ENCODE measurements around the gene PPP1R37.

Gene PPP1R37

GRCh38 chr19:45137179-45137761 lies 44.3 kb downstream of the PPP1R37 start:
- Histone ChIP-seq H3K4me1 (ENCODE audit: insufficient read depth, low read length) (peaks cover 11% of the 10 kb centered on the region; the same call in 1 of the 2 replicates), H3K9ac (ENCODE audit: low read depth, low read length) (no peak overlapping the region), H3K36me3 (ENCODE audit: insufficient read depth, low read length) (no peaks in the 10 kb centered on the region), H3K9me3 (ENCODE audit: control insufficient read depth, insufficient read depth, low read length) (no peaks in the 10 kb centered on the region)

- Histone ChIP-seq H3K9me3 (ENCODE audit: control insufficient read depth, insufficient read depth, low read length) (no peaks in the 10 kb centered on the region), H3K36me3 (ENCODE audit: insufficient read depth, low read length) (no peaks in the 10 kb centered on the region), H3K9ac (ENCODE audit: low read depth, low read length) (no peak overlapping the region), H3K4me1 (ENCODE audit: insufficient read depth, low read length) (peaks cover 11% of the 10 kb centered on the region; the same call in 1 of the 2 replicates)
Observed at GRCh38 chr19:45138303-45138751, 45.3 kb downstream of the PPP1R37 start.

- Histone ChIP-seq H3K36me3 (ENCODE audit: insufficient read depth, low read length) (no peaks in the 10 kb centered on the region), H3K9me3 (ENCODE audit: control insufficient read depth, insufficient read depth, low read length) (no peaks in the 10 kb centered on the region), H3K4me1 (ENCODE audit: insufficient read depth, low read length) (peaks cover 11% of the 10 kb centered on the region; the same call in 1 of the 2 replicates), H3K9ac (ENCODE audit: low read depth, low read length) (no peak overlapping the region)
Observed at GRCh38 chr19:45139286-45140143, 46.5 kb downstream of the PPP1R37 start.

- H3K9me3 ChIP-seq (ENCODE audit: control insufficient read depth, insufficient read depth, low read length): no peaks in the 10 kb centered on the region
- H3K36me3 ChIP-seq (ENCODE audit: insufficient read depth, low read length): peaks cover 3% of the 10 kb centered on the region; the same call in 1 of the 2 replicates
- peaks cover 11% of the 10 kb centered on the region; the same call in 1 of the 2 replicates for H3K4me1 ChIP-seq (ENCODE audit: insufficient read depth, low read length)
- H3K9ac ChIP-seq (ENCODE audit: low read depth, low read length): no peak overlapping the region
Observed at GRCh38 chr19:45140144-45140503, 47.1 kb downstream of the PPP1R37 start.

- Histone ChIP-seq H3K36me3 (ENCODE audit: insufficient read depth, low read length) (peaks cover 3% of the 10 kb centered on the region; the same call in 1 of the 2 replicates), H3K9ac (ENCODE audit: low read depth, low read length) (no peak overlapping the region), H3K4me1 (ENCODE audit: insufficient read depth, low read length) (peaks cover 11% of the 10 kb centered on the region; the same call in 1 of the 2 replicates), H3K9me3 (ENCODE audit: control insufficient read depth, insufficient read depth, low read length) (no peaks in the 10 kb centered on the region)
Observed at GRCh38 chr19:45140533-45140932, 47.6 kb downstream of the PPP1R37 start.

GRCh38 chr19:45141203-45141900 lies 48.4 kb downstream of the PPP1R37 start:
- no peaks in the 10 kb centered on the region for H3K9me3 ChIP-seq (ENCODE audit: control insufficient read depth, insufficient read depth, low read length)
- peaks cover 3% of the 10 kb centered on the region; the same call in 1 of the 2 replicates for H3K36me3 ChIP-seq (ENCODE audit: insufficient read depth, low read length)
- no peak overlapping the region for H3K9ac ChIP-seq (ENCODE audit: low read depth, low read length)
- peaks cover 7% of the 10 kb centered on the region; the same call in 1 of the 2 replicates for H3K4me1 ChIP-seq (ENCODE audit: insufficient read depth, low read length)

- Histone ChIP-seq H3K9ac (ENCODE audit: low read depth, low read length) (no peak overlapping the region), H3K36me3 (ENCODE audit: insufficient read depth, low read length) (peaks cover 3% of the 10 kb centered on the region; the same call in 1 of the 2 replicates), H3K9me3 (ENCODE audit: control insufficient read depth, insufficient read depth, low read length) (no peaks in the 10 kb centered on the region), H3K4me1 (ENCODE audit: insufficient read depth, low read length) (0 out of 2 replicates have a peak, but pooled peaks cover 3% of the 10 kb centered on the region)
Observed at GRCh38 chr19:45142016-45142725, 49.2 kb downstream of the PPP1R37 start.

GRCh38 chr19:45142726-45143110 lies 49.7 kb downstream of the PPP1R37 start:
- H3K9ac ChIP-seq (ENCODE audit: low read depth, low read length): no peak overlapping the region
- peaks cover 3% of the 10 kb centered on the region; the same call in 1 of the 2 replicates for H3K36me3 ChIP-seq (ENCODE audit: insufficient read depth, low read length)
- 0 out of 2 replicates have a peak, but pooled peaks cover 3% of the 10 kb centered on the region for H3K4me1 ChIP-seq (ENCODE audit: insufficient read depth, low read length)
- no peaks in the 10 kb centered on the region for H3K9me3 ChIP-seq (ENCODE audit: control insufficient read depth, insufficient read depth, low read length)

GRCh38 chr19:45144431-45145269 lies 51.7 kb downstream of the PPP1R37 start:
- H3K4me1 ChIP-seq (ENCODE audit: insufficient read depth, low read length): no peaks in the 10 kb centered on the region
- H3K36me3 ChIP-seq (ENCODE audit: insufficient read depth, low read length): peaks cover 3% of the 10 kb centered on the region; the same call in 1 of the 2 replicates
- H3K9ac ChIP-seq (ENCODE audit: low read depth, low read length): no peak overlapping the region
- H3K9me3 ChIP-seq (ENCODE audit: control insufficient read depth, insufficient read depth, low read length): no peaks in the 10 kb centered on the region

- H3K4me1 ChIP-seq (ENCODE audit: insufficient read depth, low read length): no peaks in the 10 kb centered on the region
- H3K36me3 ChIP-seq (ENCODE audit: insufficient read depth, low read length): peaks cover 3% of the 10 kb centered on the region; the same call in 1 of the 2 replicates
- no peak overlapping the region for H3K9ac ChIP-seq (ENCODE audit: low read depth, low read length)
- no peaks in the 10 kb centered on the region for H3K9me3 ChIP-seq (ENCODE audit: control insufficient read depth, insufficient read depth, low read length)
Observed at GRCh38 chr19:45145270-45146189, 52.6 kb downstream of the PPP1R37 start.

- no peaks in the 10 kb centered on the region for H3K4me1 ChIP-seq (ENCODE audit: insufficient read depth, low read length)
- no peaks in the 10 kb centered on the region for H3K9me3 ChIP-seq (ENCODE audit: control insufficient read depth, insufficient read depth, low read length)
- H3K9ac ChIP-seq (ENCODE audit: low read depth, low read length): no peak overlapping the region
- peaks cover 3% of the 10 kb centered on the region; the same call in 1 of the 2 replicates for H3K36me3 ChIP-seq (ENCODE audit: insufficient read depth, low read length)
Observed at GRCh38 chr19:45146251-45146650, 53.3 kb downstream of the PPP1R37 start.

- no peaks in the 10 kb centered on the region for H3K9me3 ChIP-seq (ENCODE audit: control insufficient read depth, insufficient read depth, low read length)
- peaks cover 3% of the 10 kb centered on the region; the same call in 1 of the 2 replicates for H3K36me3 ChIP-seq (ENCODE audit: insufficient read depth, low read length)
- H3K9ac ChIP-seq (ENCODE audit: low read depth, low read length): no peak overlapping the region
- no peaks in the 10 kb centered on the region for H3K4me1 ChIP-seq (ENCODE audit: insufficient read depth, low read length)
Observed at GRCh38 chr19:45146741-45147205, 53.8 kb downstream of the PPP1R37 start.
